Endodermal cell (in vitro differentiated cells): ENCODE measurements around the gene C6. TPM values are rescaled to one million over a fixed set of nuclear protein-coding genes. Genes with fewer than 3 reads are reported as not detected.

Source experiments
- DNase-seq: peaks from one replicate; pipeline ENCODE4 v3.0.0-alpha.2; 2017
- H3K27ac ChIP-seq: 2 replicates; pipeline ENCODE4 v1.5.1; 2013; ENCODE audit warnings: mild to moderate bottlenecking, low read depth, low read length, moderate library complexity
- H3K27me3 ChIP-seq: 2 replicates; pipeline ENCODE4 v1.6.1; 2013; ENCODE audit warnings: mild to moderate bottlenecking, low read length, moderate library complexity; ENCODE audit not compliant: insufficient read depth, control insufficient read depth, poor library complexity, severe bottlenecking
- H3K36me3 ChIP-seq: 2 replicates; pipeline ENCODE4 v1.7.0; 2013; ENCODE audit warnings: mild to moderate bottlenecking, low read length, moderate library complexity; ENCODE audit not compliant: control insufficient read depth, insufficient read depth
- H3K4me1 ChIP-seq: one replicate; pipeline ENCODE4 v1.7.0; 2013; ENCODE audit warnings: low read length; ENCODE audit not compliant: control insufficient read depth, insufficient read depth
- H3K4me3 ChIP-seq: 2 replicates; pipeline ENCODE4 v1.5.1; 2013; ENCODE audit warnings: mild to moderate bottlenecking, low read length, moderate library complexity
- H3K9ac ChIP-seq: 2 replicates; pipeline ENCODE4 v1.6.1; 2013; ENCODE audit warnings: mild to moderate bottlenecking, low read length, moderate library complexity; ENCODE audit not compliant: poor library complexity, severe bottlenecking; ENCODE audit errors: extremely low read depth
- H3K9me3 ChIP-seq: 2 replicates; pipeline ENCODE4 v1.6.1; 2013; ENCODE audit warnings: mild to moderate bottlenecking, low read length, moderate library complexity; ENCODE audit not compliant: control insufficient read depth
- H3K27ac Mint-ChIP-seq: 2 replicates; pipeline ENCODE4 v1.8.0; 2020; ENCODE audit warnings: mixed read lengths
- H3K27me3 Mint-ChIP-seq: 2 replicates; pipeline ENCODE4 v1.8.0; 2021; ENCODE audit warnings: mild to moderate bottlenecking, mixed read lengths; ENCODE audit not compliant: insufficient read depth
- H3K36me3 Mint-ChIP-seq: 2 replicates; pipeline ENCODE4 v1.8.0; 2020; ENCODE audit warnings: low read depth, mixed read lengths
- H3K4me1 Mint-ChIP-seq: 2 replicates; pipeline ENCODE4 v1.8.0; 2020; ENCODE audit warnings: mixed read lengths
- H3K4me3 Mint-ChIP-seq: 2 replicates; pipeline ENCODE4 v1.8.0; 2020; ENCODE audit warnings: mild to moderate bottlenecking, moderate library complexity, mixed read lengths
- H3K9me3 Mint-ChIP-seq: 2 replicates; pipeline ENCODE4 v1.8.0; 2020; ENCODE audit warnings: mild to moderate bottlenecking, mixed read lengths
- CTCF ChIP-seq: fragments of 200-600 bp; sonication (generic); conservative IDR thresholded peaks from 2 replicates; pipeline ENCODE4 v1.5.0; 2021; ENCODE audit warnings: antibody characterized with exemption, mild to moderate bottlenecking
- WGBS, 2 experiments: methylation state at CpG; one replicate each; pipeline versions ENCODE4 v1.1.5 to v1.1.7; 2013; ENCODE audit warnings: missing lambda C conversion rate in 2 of 2, mixed read lengths in 1 of 2; ENCODE audit not compliant: insufficient coverage in 1 of 2, insufficient read length in 1 of 2; 5-methylcytosine and 5-hydroxymethylcytosine counted together
- total RNA-seq, 2 donors: library from RNA; stranded (reverse); fragmentation: NEBNext Ultra II Directional in 1 of 2; extraction: Animal tissue kit (Norgen Biotek cat#: 25700) in 1 of 2; gene quantifications; 2 replicates in 1 of 2; 3 replicates in 1 of 2; pipeline ENCODE4 v1.2.1, GENCODE V29; 2021

C6 gene
- total RNA-seq, 2 donors from 2014 or later: 0.38 TPM; not detected in 1

DNA sequence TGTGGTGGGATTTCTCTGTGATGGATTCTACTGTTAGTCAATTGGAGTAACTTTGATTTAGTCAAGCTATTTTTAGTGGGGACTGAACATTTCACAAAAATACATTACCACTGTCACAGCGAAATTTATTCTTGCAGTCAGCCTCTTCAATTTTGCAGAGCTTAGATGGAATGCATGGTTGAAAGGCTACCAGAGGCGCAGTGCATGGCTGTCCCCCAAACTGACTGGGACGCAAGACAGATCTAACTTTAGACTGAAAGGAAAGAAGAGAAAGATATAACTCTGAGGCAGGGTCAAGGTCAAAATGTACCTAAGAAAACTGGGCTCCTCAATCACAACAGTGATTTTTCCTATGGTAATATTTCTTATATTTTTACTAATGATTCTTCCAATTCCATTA, 13.7 kb downstream of the C6 start:
- Histone ChIP-seq H3K4me3 (no peak overlapping the region), H3K9me3 (no peaks in the 10 kb centered on the region), H3K4me1 (no peaks in the 10 kb centered on the region), H3K36me3 (no peaks in the 10 kb centered on the region), H3K9ac (no peak overlapping the region), H3K27ac (no peak overlapping the region), H3K27me3 (no peaks in the 10 kb centered on the region)
- Mint-ChIP-seq H3K4me1 (no peaks in the 10 kb centered on the region), H3K4me3 (no peak overlapping the region), H3K27ac (no peak overlapping the region), H3K27me3 (no peaks in the 10 kb centered on the region), H3K36me3 (no peaks in the 10 kb centered on the region), H3K9me3 (peaks cover 3% of the 10 kb centered on the region)
- no peak for TF ChIP-seq CTCF
- 44 to 65% methylated on average over 3 of the region's 3 CpGs for WGBS, 2 experiments
- no peak for DNase-seq

DNA sequence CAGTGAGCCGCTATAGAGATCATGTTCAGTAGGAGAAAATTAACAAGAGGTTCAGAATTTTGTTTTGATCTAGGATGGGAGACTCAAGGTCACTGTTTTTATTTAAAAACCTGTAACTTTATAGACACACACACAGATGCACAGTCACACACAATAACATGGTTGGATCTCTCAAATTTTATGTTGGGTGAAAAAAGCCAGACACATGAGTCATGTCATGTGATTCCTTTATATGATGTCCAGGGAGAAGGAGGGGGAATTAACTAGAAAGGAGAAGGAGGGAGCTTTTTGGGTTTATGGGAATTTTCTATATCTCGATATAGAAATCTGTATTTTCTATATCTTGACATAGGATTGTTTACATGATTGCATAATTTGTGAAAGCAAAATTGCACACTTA, 17.1 kb downstream of the C6 start:
- Histone ChIP-seq H3K4me1 (no peaks in the 10 kb centered on the region), H3K27ac (no peak overlapping the region), H3K9ac (no peak overlapping the region), H3K27me3 (no peaks in the 10 kb centered on the region), H3K9me3 (no peaks in the 10 kb centered on the region), H3K4me3 (no peak overlapping the region), H3K36me3 (no peaks in the 10 kb centered on the region)
- DNase-seq: no peak
- 67% methylated on average over 1 of the region's 2 CpGs; no CpG with 5 or more reads in 1 of the 2 experiments for WGBS, 2 experiments
- no peak for TF ChIP-seq CTCF
- H3K27ac Mint-ChIP-seq: no peak overlapping the region
- no peaks in the 10 kb centered on the region for H3K36me3 Mint-ChIP-seq
- no peaks in the 10 kb centered on the region for H3K4me1 Mint-ChIP-seq
- H3K4me3 Mint-ChIP-seq: no peak overlapping the region
- no peaks in the 10 kb centered on the region for H3K9me3 Mint-ChIP-seq
- no peaks in the 10 kb centered on the region for H3K27me3 Mint-ChIP-seq

DNA sequence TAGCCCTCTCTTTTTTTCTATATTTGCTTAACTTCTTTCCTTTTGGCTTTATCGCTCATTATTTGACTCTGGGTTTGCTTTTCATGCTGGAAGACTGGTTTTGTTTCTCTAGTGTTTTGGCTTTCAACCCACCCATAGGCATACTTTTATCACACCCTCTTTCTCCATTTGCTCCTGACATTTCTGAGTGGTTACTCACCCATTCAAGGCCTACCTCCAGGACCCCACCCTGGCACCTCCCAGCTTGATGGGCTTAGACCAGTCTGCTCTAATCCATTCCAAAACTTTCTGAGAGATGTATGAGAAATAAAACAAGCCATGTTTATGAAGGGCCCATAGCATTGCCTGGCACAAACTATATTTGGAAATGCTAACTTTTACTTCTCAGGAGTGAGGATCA, 18.1 kb downstream of the C6 start:
- Mint-ChIP-seq H3K4me3 (no peak overlapping the region), H3K4me1 (no peaks in the 10 kb centered on the region), H3K27me3 (no peaks in the 10 kb centered on the region), H3K36me3 (no peaks in the 10 kb centered on the region), H3K9me3 (no peaks in the 10 kb centered on the region), H3K27ac (no peak overlapping the region)
- Histone ChIP-seq H3K27me3 (no peaks in the 10 kb centered on the region), H3K9ac (no peak overlapping the region), H3K36me3 (no peaks in the 10 kb centered on the region), H3K4me1 (no peaks in the 10 kb centered on the region), H3K27ac (no peak overlapping the region), H3K9me3 (no peaks in the 10 kb centered on the region), H3K4me3 (no peak overlapping the region)
- no peak for DNase-seq
- 92 to 100% methylated on average over 1 of the region's 1 CpG for WGBS, 2 experiments
- no peak for TF ChIP-seq CTCF
